ENCODE data around the gene DMD.

DNA sequence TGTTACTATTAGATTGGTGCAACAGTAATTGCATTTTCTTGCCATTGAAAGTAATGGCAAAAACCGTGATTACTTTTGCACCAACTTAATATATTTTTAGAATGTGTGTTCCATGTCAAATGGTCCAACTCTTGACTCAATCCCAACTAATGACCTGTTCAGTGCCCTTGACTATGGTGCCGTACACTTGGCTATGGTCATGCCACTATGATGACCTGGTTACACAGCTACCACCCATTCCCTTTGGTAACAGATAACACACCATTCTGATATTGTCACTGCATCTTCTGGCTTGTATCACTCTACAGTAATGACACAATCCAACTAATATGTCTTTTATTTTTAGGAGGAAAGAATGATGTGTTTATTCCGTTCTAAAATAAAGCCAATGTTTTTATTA, 469.4 kb downstream of the DMD start:
- TF ChIP-seq EZH2 (optimal IDR thresholded peaks at IDR 0.05; ENCODE audit: low read depth, low read length): no peak
- TF ChIP-seq, protein P1, sequence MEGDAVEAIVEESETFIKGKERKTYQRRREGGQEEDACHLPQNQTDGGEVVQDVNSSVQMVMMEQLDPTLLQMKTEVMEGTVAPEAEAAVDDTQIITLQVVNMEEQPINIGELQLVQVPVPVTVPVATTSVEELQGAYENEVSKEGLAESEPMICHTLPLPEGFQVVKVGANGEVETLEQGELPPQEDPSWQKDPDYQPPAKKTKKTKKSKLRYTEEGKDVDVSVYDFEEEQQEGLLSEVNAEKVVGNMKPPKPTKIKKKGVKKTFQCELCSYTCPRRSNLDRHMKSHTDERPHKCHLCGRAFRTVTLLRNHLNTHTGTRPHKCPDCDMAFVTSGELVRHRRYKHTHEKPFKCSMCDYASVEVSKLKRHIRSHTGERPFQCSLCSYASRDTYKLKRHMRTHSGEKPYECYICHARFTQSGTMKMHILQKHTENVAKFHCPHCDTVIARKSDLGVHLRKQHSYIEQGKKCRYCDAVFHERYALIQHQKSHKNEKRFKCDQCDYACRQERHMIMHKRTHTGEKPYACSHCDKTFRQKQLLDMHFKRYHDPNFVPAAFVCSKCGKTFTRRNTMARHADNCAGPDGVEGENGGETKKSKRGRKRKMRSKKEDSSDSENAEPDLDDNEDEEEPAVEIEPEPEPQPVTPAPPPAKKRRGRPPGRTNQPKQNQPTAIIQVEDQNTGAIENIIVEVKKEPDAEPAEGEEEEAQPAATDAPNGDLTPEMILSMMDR (IDR thresholded peaks at IDR 0.05; ENCODE audit: low read length): no peak

Data from MM.1S (cell line).